Osteoblast (primary cell): Measurements from ENCODE around the gene EXOSC3. TPM values are rescaled to one million over a fixed set of nuclear protein-coding genes. Genes with fewer than 3 reads are reported as not detected.
"Not testable (repeated sequence)": the region's sequence is repeated elsewhere in the genome, so short reads cannot be mapped to it uniquely, and the experiment has no call there.

ENCODE experiments used
- DNase-seq: peaks from one replicate; pipeline ENCODE4 v3.0.0; 2011; ENCODE audit warnings: low spot score, mixed read lengths; ENCODE audit not compliant: insufficient read length; ENCODE audit errors: missing footprints
- H2AFZ ChIP-seq: 2 replicates; pipeline ENCODE4 v1.6.0; 2011; ENCODE audit warnings: mild to moderate bottlenecking, low read length
- H3K27ac ChIP-seq: 2 replicates; pipeline ENCODE4 v1.5.1; 2011; ENCODE audit warnings: mild to moderate bottlenecking, low read depth, low read length, moderate library complexity
- H3K27me3 ChIP-seq: 2 replicates; pipeline ENCODE4 v1.6.0; 2012; ENCODE audit warnings: mild to moderate bottlenecking, control low read depth, inconsistent platforms, low read length, moderate library complexity; ENCODE audit not compliant: insufficient read depth
- H3K36me3 ChIP-seq: 2 replicates; pipeline ENCODE4 v1.5.1; 2011; ENCODE audit warnings: mild to moderate bottlenecking, low read length, control low read depth, moderate library complexity; ENCODE audit not compliant: insufficient read depth
- H3K4me1 ChIP-seq: 2 replicates; pipeline ENCODE4 v1.5.1; 2011; ENCODE audit warnings: mild to moderate bottlenecking, low read length, control low read depth, moderate library complexity; ENCODE audit not compliant: insufficient read depth
- H3K4me2 ChIP-seq: 2 replicates; pipeline ENCODE4 v1.6.0; 2011; ENCODE audit warnings: mild to moderate bottlenecking, low read length; ENCODE audit not compliant: insufficient read depth
- H3K4me3 ChIP-seq: fragments of 200-600 bp; sonication (generic); 3 replicates; pipeline ENCODE4 v1.5.1; 2012; ENCODE audit warnings: mild to moderate bottlenecking, low read length, inconsistent platforms; ENCODE audit not compliant: insufficient read depth
- H3K79me2 ChIP-seq: 2 replicates; pipeline ENCODE4 v1.6.0; 2012; ENCODE audit warnings: mild to moderate bottlenecking, low read length, control low read depth, inconsistent platforms; ENCODE audit not compliant: insufficient read depth
- H3K9me3 ChIP-seq: 2 replicates; pipeline ENCODE4 v1.5.1; 2011; ENCODE audit warnings: low read depth, low read length, control low read depth
- H4K20me1 ChIP-seq: 2 replicates; pipeline ENCODE4 v1.6.0; 2012; ENCODE audit warnings: mild to moderate bottlenecking, low read length, control low read depth; ENCODE audit not compliant: insufficient read depth
- CTCF ChIP-seq: IDR thresholded peaks from 2 replicates; pipeline ENCODE4 v1.5.1; 2011; ENCODE audit warnings: mild to moderate bottlenecking, low read depth, low read length, moderate library complexity; ENCODE audit errors: extremely low read depth
- total RNA-seq: library from RNA; depleted of rRNA; stranded (reverse); fragments of >200 nt; gene quantifications from 2 replicates; pipeline ENCODE4 v1.2.3, GENCODE V29; 2012

The EXOSC3 gene
- total RNA-seq, 1 donor, result 24.6 TPM

GRCh38 chr9:37752642-37753488, 32.0 kb downstream of the EXOSC3 start:
- no peak for DNase-seq
- Histone ChIP-seq H3K4me3 (peak overlapping the region; percentile 94), H4K20me1 (no peaks in the 10 kb centered on the region), H3K4me1 (peaks cover 10% of the 10 kb centered on the region), H3K27ac (peak overlapping the region; percentile 83), H3K4me2 (peak overlapping the region; percentile 95), H2AFZ (peak overlapping the region; percentile 98), H3K36me3 (no peaks in the 10 kb centered on the region), H3K9me3 (no peaks in the 10 kb centered on the region), H3K27me3 (no peaks in the 10 kb centered on the region), H3K79me2 (peaks cover 12% of the 10 kb centered on the region)
- no peak for TF ChIP-seq CTCF

GRCh38 chr9:37752112-37752511, 32.8 kb downstream of the EXOSC3 start:
- not testable (repeated sequence) for H3K27ac ChIP-seq, H3K4me2 ChIP-seq, H3K9me3 ChIP-seq, H2AFZ ChIP-seq, DNase-seq, H3K27me3 ChIP-seq, H3K4me3 ChIP-seq, H3K36me3 ChIP-seq, H4K20me1 ChIP-seq
- H3K79me2 ChIP-seq, result peaks cover 12% of the 10 kb centered on the region
- H3K4me1 ChIP-seq, result peaks cover 10% of the 10 kb centered on the region

GRCh38 chr9:37751704-37752103, 33.2 kb downstream of the EXOSC3 start:
- H3K27me3 ChIP-seq, H2AFZ ChIP-seq, DNase-seq, H3K4me2 ChIP-seq, H3K9me3 ChIP-seq, H3K4me3 ChIP-seq, H3K27ac ChIP-seq, H4K20me1 ChIP-seq, H3K36me3 ChIP-seq: not testable (repeated sequence)
- peaks cover 10% of the 10 kb centered on the region for H3K4me1 ChIP-seq
- H3K79me2 ChIP-seq, result peaks cover 12% of the 10 kb centered on the region

GRCh38 chr9:37751186-37751585, 33.7 kb downstream of the EXOSC3 start:
- no peak for TF ChIP-seq CTCF
- no peaks in the 10 kb centered on the region for H3K9me3 ChIP-seq
- no peak overlapping the region for H3K4me2 ChIP-seq
- H4K20me1 ChIP-seq, result no peaks in the 10 kb centered on the region
- DNase-seq, result no peak
- no peaks in the 10 kb centered on the region for H3K36me3 ChIP-seq
- H3K4me1 ChIP-seq, result peaks cover 10% of the 10 kb centered on the region
- peaks cover 12% of the 10 kb centered on the region for H3K79me2 ChIP-seq
- no peak overlapping the region for H3K4me3 ChIP-seq
- no peaks in the 10 kb centered on the region for H3K27me3 ChIP-seq
- no peak overlapping the region for H3K27ac ChIP-seq
- H2AFZ ChIP-seq, result no peak overlapping the region

GRCh38 chr9:37749129-37749528, 35.7 kb downstream of the EXOSC3 start:
- no peak overlapping the region for H3K27ac ChIP-seq
- no peak overlapping the region for H3K4me3 ChIP-seq
- no peaks in the 10 kb centered on the region for H4K20me1 ChIP-seq
- peaks cover 4% of the 10 kb centered on the region for H3K79me2 ChIP-seq
- H3K4me1 ChIP-seq, result peaks cover 6% of the 10 kb centered on the region
- no peak overlapping the region for H2AFZ ChIP-seq
- H3K9me3 ChIP-seq, result no peaks in the 10 kb centered on the region
- peaks cover 13% of the 10 kb centered on the region for H3K27me3 ChIP-seq
- peak; percentile 79 for DNase-seq
- no peaks in the 10 kb centered on the region for H3K36me3 ChIP-seq
- H3K4me2 ChIP-seq, result no peak overlapping the region
- TF ChIP-seq CTCF, result no peak
